GM19452 (cell line): ENCODE results near the gene TMUB2.

Source experiments
- ATAC-seq: cut with Tn5 transposase; IDR thresholded peaks from one replicate; pipeline ENCODE4 v1.9.1; 2021; ENCODE audit not compliant: unreplicated experiment

Gene TMUB2

DNA sequence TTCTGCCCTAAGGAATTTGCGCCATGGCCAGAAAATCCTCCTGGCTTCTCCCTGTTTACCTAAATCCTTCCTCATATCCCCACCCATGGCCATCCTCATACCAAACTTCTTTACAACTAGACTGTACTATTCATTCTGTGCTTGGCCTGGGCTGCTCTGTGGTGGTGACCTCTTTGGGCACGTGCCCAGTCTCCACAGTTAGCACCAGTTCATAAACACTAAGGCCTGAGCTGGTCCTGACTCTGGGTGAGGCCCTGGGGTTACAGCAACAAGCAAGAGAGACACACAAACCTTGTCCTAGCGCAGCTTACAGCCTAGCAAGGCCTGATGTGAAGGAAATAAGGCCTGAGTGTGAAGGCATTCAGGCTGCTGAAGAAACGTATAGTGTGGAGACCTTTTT, 16.0 kb downstream of the TMUB2 start:
- no peak for ATAC-seq

- ATAC-seq: no peak
These were observed 17.1 kb downstream of the TMUB2 start for GRCh38 chr17:44203731-44204440.

DNA sequence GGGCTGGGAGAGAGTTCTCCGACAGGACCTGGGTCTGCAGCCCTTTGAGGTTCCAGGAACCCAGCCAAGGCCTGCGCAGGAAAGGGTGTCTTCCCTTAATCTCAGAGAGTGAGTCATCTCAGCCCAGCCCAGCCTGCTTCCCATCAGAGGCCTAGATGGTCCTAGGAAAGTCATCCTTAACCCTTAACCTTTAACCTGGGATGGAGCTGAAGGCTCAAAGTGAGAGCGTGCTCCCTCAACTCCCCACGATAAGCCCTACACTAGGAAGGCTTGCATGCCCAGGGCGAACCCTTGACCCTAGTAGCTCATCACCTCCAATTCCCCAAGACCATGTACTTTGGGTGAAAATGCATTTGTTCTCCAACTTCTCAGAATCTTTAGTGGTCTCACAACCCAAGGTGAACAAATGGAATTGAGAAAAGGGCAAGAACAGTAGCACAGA, 17.7 kb downstream of the TMUB2 start:
- no peak for ATAC-seq

- no peak for ATAC-seq
These were observed 19.4 kb downstream of the TMUB2 start for GRCh38 chr17:44205962-44206824.

GRCh38 chr17:44206825-44207155, 20.0 kb downstream of the TMUB2 start:
- ATAC-seq: no peak

DNA sequence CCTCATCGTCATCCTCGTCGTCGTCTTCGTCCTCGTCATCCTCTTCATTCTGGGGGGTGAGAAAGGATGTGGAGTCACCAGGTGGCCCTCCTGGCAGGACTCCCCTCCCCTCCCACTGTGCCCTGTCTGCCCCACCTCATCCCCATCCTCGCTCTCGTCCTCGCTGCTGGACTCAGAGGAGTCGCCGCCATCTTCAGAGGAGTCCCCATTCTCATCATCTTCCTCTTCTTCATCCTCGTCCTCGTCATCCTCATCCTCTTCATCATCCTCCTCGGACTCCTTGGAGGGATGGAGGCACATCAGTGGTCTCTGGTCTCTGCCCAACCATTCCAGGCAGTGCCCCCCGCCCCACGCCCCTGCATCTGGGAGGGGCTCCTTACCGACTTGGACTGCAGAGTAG, 20.5 kb downstream of the TMUB2 start:
- no peak for ATAC-seq

DNA sequence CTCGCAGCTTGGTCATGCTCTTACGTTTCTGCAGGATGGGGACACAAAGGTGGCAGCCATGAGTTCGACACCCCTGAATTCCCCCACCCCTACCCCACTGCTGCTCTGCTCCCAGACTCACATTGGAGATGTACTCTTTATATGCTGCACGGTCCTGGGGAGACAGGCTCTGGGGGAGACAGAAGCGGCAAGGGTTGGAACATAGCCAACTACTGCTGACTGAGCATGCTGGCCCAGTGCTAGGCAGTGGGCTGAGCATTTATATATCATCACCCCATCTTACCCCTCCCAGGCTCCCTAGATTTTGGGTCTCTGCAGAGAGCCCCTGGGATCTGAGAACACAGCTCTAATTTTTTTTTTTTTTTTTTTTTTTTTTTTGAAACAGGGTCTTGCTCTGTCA, 21.0 kb downstream of the TMUB2 start:
- ATAC-seq: no peak

DNA sequence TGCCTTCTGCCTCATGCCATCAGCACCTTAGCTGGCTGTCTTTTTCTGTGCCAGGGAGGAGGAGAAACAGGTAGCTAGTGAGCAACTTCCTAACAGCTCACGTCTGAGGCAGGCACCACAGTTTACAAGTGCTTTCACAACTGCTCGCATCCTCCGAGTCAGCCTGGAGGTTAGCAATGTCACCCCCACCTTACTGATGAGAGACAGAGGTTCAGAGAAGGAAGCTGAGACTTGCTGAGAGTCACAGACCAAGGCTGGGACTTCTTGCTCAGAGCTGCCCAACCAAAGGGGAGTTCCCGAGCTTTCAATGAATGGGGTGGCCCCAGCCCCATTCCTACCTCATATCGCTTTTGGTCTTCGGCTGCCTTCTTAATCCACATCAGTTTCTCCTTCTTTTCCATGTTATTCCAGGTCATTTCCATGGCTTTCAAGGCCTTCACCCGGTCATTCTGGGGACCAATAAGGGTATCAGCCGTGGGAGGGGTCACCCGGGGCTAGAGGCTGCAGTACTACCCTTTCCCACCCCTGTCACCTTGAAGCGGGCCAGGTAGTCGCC, 23.1 kb downstream of the TMUB2 start:
- no peak for ATAC-seq

- ATAC-seq: peak; percentile 85
These were observed 23.8 kb downstream of the TMUB2 start for GRCh38 chr17:44210342-44211192.

DNA sequence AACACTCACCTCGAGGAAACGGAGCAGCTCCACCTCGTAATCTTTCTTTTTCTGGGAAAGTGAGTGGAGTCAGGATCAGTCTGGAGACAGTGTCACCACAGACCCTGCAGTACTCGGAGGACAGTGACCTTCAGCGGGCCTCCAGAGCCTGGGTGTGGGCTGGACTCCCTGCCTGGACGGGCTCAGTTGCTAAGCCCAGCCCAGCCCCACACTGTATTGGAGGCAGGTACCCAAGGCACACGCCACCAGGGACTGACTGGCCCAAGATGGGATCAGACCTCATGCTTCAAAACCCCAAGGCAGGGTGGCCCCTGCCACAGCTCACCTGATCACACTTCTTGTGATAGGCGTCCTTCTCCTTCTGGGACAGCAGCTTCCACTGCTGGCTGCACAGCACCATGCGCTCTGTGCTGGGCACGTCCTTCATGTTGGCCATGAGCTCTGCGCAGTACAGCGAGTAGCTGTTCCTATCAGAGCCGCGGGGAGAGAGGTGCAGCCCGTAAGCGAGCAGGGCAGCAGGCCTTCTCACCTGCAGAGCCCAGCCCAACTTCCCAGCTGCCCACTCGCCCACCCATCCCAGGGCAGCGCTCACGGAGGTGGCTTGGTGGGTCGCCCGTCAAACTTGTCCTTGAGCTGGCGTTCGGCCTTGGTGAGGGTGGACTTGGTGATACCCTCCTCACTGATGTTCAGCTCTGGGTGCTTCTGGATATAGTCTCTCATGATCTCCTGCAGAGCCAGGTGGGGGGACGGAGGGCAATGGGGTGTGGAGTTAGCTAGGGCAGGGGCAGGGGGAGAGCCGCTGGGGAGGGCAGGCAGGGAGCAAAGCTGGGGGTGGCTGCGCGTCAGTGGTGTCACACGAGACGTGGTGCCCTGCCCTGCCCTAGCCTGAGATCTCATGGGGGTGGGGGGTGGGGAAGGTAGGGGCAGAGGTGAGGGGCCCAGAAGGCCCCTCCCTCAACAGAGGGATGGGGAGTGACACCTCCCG, 24.8 kb downstream of the TMUB2 start:
- no peak for ATAC-seq

DNA sequence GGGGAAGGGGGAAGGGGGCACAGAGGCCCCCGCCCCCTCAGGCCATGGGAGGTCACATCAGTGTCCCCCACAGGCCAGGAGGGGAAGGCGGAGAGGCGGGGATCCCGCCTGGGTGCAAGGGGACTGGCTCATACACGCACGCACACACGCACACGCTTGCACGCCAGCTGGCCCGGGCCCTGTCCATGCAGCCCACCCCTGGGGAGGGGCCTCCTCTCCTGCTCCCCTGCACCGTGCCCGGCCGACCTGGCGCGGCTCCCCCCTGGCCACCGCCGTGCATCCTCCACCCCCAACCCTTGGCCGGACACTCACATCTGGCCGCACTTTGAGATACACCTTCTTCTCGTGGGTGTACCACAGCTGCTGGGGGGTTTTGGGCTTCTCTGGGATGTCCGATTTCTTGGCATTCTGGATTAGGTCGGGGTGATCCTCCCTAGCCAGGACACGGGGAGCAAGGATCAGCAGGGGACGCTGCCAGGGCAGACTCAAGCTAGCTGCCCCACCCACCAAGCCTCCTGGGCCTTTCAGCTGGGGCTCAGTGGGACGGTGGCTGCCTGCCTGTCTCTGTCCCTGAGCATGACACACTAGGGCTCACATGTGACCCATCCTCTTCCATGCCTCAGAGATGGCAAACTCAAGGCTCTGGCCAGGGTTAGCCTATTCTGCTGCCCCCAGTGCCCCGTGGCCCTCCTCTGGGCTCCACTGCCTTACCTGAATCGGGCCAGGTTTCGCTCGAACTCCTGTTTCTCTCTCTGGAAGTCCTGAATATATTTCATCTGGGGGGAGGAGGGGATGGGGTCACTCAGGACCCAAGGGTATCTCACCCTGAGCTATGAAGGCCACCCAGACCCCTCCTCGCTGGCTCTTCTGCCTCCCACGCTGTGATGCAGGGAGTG, 26.0 kb downstream of the TMUB2 start:
- ATAC-seq: no peak

DNA sequence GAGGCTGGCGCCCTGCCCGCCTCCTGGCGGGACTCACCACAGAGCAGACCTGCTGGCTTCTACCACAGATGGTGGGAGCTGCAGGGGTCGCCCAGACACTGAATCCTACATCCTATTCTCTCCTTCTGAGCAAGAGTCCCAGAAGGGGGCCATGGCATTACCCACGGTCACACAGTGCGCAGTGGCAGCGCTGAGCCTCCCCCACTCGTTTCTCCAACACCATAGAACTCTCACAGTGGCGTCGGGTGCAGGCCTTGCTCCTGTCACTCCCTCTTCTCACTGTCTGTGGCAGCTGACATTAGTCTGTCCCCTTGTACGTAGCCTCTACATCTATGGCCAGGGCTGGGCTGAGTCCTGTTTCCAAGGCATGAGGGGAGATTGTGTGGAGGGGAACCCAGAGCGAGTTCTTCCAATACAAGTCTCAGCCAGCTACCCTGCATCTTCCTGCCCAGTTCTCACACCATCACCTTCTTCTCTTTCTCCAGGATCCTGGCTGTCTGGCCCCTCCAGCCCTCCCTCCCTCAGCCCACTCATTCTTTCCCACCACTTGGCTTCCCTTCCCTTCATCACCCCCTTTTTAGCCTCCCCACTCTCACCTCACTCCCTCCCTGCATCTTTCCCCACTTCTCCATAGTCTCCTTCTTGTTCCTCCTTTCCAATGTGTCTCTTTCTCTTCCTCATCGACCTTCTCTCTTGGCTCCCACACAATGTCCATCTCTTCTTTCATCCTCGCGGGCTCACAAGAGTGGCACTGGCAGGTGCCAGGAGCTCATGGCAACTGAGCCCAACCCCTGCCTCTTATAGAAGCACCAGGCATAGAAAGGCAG, 26.8 kb downstream of the TMUB2 start:
- no peak for ATAC-seq

DNA sequence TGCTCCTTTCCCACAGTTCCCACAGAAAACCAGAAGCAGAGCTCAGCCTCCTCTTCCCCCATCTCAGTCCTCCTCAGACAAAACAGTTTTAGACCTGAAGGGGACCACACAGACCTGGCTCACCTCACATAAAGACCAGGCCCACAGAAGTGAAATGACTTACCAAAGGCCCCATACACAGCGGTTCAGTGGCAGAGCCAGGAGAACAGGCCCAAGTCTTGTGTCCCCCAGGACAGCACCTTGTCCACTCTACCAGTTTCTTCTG, 27.4 kb downstream of the TMUB2 start:
- no peak for ATAC-seq

- ATAC-seq: no peak
These were observed 28.1 kb downstream of the TMUB2 start for GRCh38 chr17:44214896-44215295.

DNA sequence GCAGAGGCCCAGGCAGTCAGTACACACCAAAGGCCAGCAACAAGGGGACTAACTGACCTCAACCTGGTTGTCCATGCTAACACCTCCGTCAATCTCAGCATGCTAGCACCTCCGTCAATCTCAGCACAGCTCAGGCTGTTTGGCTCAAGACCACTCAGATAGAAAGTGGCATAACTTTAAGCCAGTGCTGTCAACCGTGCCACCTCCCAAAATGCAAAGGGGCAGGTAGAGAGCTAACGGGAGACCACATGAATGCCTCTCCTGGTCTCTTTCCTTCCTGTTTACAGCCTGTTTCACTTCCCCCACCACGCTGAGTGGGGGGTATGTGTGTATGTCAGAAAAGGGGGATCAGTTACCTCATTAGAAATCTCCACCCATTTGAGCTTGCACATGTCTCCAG, 29.4 kb downstream of the TMUB2 start:
- ATAC-seq: no peak

DNA sequence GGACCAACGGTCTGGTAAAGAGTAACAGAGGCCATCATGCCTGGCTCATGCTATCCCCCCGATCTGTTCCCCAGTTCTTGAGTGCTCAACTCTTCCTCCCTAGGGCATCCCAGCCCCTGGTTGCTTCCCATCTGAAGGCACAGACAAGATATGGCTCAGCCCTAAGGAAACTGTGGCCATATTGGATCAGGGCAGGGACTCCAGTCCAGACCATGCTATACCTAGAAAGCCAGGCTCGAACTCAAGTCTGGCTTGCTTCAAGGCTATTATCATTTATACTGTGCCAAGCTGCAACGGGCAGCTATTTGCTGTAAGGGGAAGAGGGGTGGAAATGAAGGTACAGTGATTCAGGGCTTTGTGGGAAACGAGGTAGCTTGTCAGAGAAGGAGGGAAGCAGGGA, 29.9 kb downstream of the TMUB2 start:
- no peak for ATAC-seq

DNA sequence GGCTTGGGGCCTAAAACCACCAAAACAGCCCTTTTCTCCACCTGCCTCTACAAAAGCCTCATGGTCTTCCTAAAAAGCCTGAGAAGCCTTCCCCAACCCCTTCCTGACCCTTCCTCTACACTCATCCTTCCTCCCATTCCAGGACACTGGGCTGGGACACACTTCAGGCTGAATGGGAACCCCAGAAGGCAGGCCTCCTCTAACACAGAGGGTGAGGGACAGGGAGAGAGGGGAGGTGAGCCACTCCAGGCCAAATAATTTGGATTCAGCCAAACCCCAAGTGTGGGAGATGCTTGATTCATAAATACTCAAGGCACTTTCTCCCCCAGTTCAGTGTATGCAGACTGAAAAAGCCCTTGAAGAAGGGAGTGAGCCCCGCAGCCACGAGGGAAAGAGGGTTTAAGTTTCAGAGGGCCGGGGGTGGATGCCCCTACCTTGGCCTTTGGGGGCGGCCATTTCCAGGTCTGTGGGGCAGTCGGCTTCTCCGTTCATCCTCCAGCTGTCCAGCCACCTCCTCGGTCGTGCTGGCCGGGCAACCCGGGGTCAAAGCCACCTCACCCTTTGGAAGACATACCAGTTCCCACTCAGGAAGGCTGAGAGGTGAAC, 31.1 kb downstream of the TMUB2 start:
- no peak for ATAC-seq
